HepG2 (cell line): ENCODE data around the gene NOSIP. TPM values are rescaled to one million over a fixed set of nuclear protein-coding genes. Genes with fewer than 3 reads are reported as not detected.

ENCODE experiments used
- GTF2F1 ChIP-seq: fragments of 150-350 bp; IDR thresholded peaks from 2 replicates; pipeline ENCODE4 v1.6.1; 2014; ENCODE audit warnings: low read length
- HINFP ChIP-seq: sonication (generic); formaldehyde crosslinking; IDR thresholded peaks from 2 replicates; pipeline ENCODE4 v1.4.0; 2020; ENCODE audit warnings: low read depth, mild to moderate bottlenecking, missing genetic modification reagents
- HNRNPL ChIP-seq: fragments of 200-400 bp; formaldehyde crosslinking; IDR thresholded peaks from 2 replicates; pipeline ENCODE4 v1.6.1; 2017; ENCODE audit warnings: mild to moderate bottlenecking, low read depth, low read length
- HOXA5 ChIP-seq: sonication (generic); formaldehyde crosslinking; IDR thresholded peaks from 2 replicates; pipeline ENCODE4 v1.4.0; 2020; ENCODE audit warnings: missing genetic modification reagents
- KDM4B ChIP-seq: sonication (generic); formaldehyde crosslinking; IDR thresholded peaks from 2 replicates; pipeline ENCODE4 v1.4.0; 2020; ENCODE audit warnings: missing genetic modification reagents
- KLF13 ChIP-seq: sonication (generic); formaldehyde crosslinking; IDR thresholded peaks from 2 replicates; pipeline ENCODE4 v1.4.0; 2020; ENCODE audit warnings: mild to moderate bottlenecking, missing genetic modification reagents
- MED13 ChIP-seq: sonication (generic); formaldehyde crosslinking; IDR thresholded peaks from 2 replicates; pipeline ENCODE4 v1.5.0; 2020; ENCODE audit warnings: missing genetic modification reagents
- MLLT10 ChIP-seq: sonication (generic); formaldehyde crosslinking; IDR thresholded peaks from 2 replicates; pipeline ENCODE4 v1.4.0; 2020; ENCODE audit warnings: missing genetic modification reagents
- PATZ1 ChIP-seq: sonication (generic); formaldehyde crosslinking; IDR thresholded peaks from 2 replicates; pipeline ENCODE4 v1.4.0; 2020; ENCODE audit warnings: missing genetic modification reagents
- PAWR ChIP-seq: sonication (generic); formaldehyde crosslinking; IDR thresholded peaks from 2 replicates; pipeline ENCODE4 v1.4.0; 2020; ENCODE audit warnings: missing genetic modification reagents, mild to moderate bottlenecking, borderline replicate concordance
- REL ChIP-seq: sonication (generic); formaldehyde crosslinking; conservative IDR thresholded peaks from 2 replicates; pipeline ENCODE4 v1.8.0; 2022; ENCODE audit warnings: mild to moderate bottlenecking, missing genetic modification reagents, moderate library complexity
- STAG1 ChIP-seq: sonication (generic); formaldehyde crosslinking; IDR thresholded peaks from 2 replicates; pipeline ENCODE4 v1.4.0; 2020; ENCODE audit warnings: missing genetic modification reagents
- ZHX2 ChIP-seq, 2 experiments: sonication (generic) in 1 of 2; formaldehyde crosslinking in 1 of 2; IDR thresholded peaks; 2 replicates each; pipeline versions ENCODE4 v1.6.1 to v1.9.0; 2014 to 2022; ENCODE audit warnings: antibody characterized with exemption in 1 of 2, borderline replicate concordance in 1 of 2, inconsistent platforms in 1 of 2, low read depth in 1 of 2, missing genetic modification reagents in 1 of 2
- ZIK1 ChIP-seq: sonication (generic); formaldehyde crosslinking; IDR thresholded peaks from 2 replicates; pipeline ENCODE4 v1.5.0; 2020; ENCODE audit warnings: mild to moderate bottlenecking, low read depth, missing genetic modification reagents, borderline replicate concordance
- ZMYM4 ChIP-seq: sonication (generic); formaldehyde crosslinking; IDR thresholded peaks from 2 replicates; pipeline ENCODE4 v1.8.1; 2023; ENCODE audit warnings: mild to moderate bottlenecking, missing genetic modification reagents
- ZNF101 ChIP-seq: sonication (generic); formaldehyde crosslinking; IDR thresholded peaks from 2 replicates; pipeline ENCODE4 v1.4.0; 2020; ENCODE audit warnings: mild to moderate bottlenecking, low read depth, missing genetic modification reagents, borderline replicate concordance
- ZNF724P ChIP-seq: sonication (generic); formaldehyde crosslinking; IDR thresholded peaks from 2 replicates; pipeline ENCODE4 v1.8.0; 2022; ENCODE audit warnings: missing genetic modification reagents, borderline replicate concordance
- polyA plus RNA-seq, 8 experiments: library from polyadenylated mRNA; depleted of rRNA in 3 of 8; stranded (reverse) in 7 of 8; unstranded in 1 of 8; fragments of >200 nt; fragmentation: Illumina TruSeq in 4 of 8; extraction: Trizol in 4 of 8; gene quantifications; 2 replicates each; pipeline versions ENCODE4 v1.2.1 to v1.2.3, GENCODE V29; 2011 to 2016; ENCODE audit warnings: low read depth in 4 of 8, missing spikeins in 1 of 8, mixed read lengths in 1 of 8; ENCODE audit not compliant: insufficient read depth in 1 of 8
- total RNA-seq, 5 experiments: library from RNA; depleted of rRNA; stranded (reverse); fragments of >200 nt; fragmentation: Illumina TruSeq; extraction: Trizol; gene quantifications; 2 replicates each; pipeline ENCODE4 v1.2.3, GENCODE V29; 2016; ENCODE audit warnings: low read depth in 1 of 5
- TF ChIP-seq, protein P1 (sequence below): sonication (generic); formaldehyde crosslinking; IDR thresholded peaks from 2 replicates; pipeline ENCODE4 v1.4.0; 2020; ENCODE audit warnings: missing genetic modification reagents
- TF ChIP-seq, protein P2 (sequence below): sonication (generic); formaldehyde crosslinking; IDR thresholded peaks from 2 replicates; pipeline ENCODE4 v1.5.1; 2020; ENCODE audit warnings: missing genetic modification reagents, mild to moderate bottlenecking, borderline replicate concordance

NOSIP gene
- total and polyA plus RNA-seq, 2 of the 13 experiments (the other 11 are each of a cell fraction or from before 2014, with no cell fraction given): 54.3 to 78.0 TPM

- TF ChIP-seq ZHX2 (IDR thresholded peaks at IDR 0.05; ENCODE audit: low read depth) (no peak), ZHX2 (CRISPR knock-in tag; IDR thresholded peaks at IDR 0.05; ENCODE audit: borderline replicate concordance) (no peak), PATZ1 (CRISPR knock-in tag) (peak; percentile 34; the same call in 1 of the 2 replicates), ZIK1 (CRISPR knock-in tag) (no peak), KLF13 (no peak), HNRNPL (no peak), MLLT10 (CRISPR knock-in tag) (no peak), PAWR (CRISPR knock-in tag) (no peak), ZMYM4 (no peak), HINFP (CRISPR knock-in tag) (no peak), ZNF724P (CRISPR knock-in tag) (no peak), ZNF101 (CRISPR knock-in tag) (no peak), STAG1 (peak; percentile 84), KDM4B (CRISPR knock-in tag) (0 out of 2 replicates have a peak, but pooled peaks have one; percentile 33), GTF2F1 (no peak), MED13 (CRISPR knock-in tag) (no peak), HOXA5 (CRISPR knock-in tag) (no peak), REL (CRISPR knock-in tag) (no peak)
- TF ChIP-seq, protein P1, sequence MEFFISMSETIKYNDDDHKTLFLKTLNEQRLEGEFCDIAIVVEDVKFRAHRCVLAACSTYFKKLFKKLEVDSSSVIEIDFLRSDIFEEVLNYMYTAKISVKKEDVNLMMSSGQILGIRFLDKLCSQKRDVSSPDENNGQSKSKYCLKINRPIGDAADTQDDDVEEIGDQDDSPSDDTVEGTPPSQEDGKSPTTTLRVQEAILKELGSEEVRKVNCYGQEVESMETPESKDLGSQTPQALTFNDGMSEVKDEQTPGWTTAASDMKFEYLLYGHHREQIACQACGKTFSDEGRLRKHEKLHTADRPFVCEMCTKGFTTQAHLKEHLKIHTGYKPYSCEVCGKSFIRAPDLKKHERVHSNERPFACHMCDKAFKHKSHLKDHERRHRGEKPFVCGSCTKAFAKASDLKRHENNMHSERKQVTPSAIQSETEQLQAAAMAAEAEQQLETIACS (CRISPR knock-in tag): no peak
- TF ChIP-seq, protein P2, sequence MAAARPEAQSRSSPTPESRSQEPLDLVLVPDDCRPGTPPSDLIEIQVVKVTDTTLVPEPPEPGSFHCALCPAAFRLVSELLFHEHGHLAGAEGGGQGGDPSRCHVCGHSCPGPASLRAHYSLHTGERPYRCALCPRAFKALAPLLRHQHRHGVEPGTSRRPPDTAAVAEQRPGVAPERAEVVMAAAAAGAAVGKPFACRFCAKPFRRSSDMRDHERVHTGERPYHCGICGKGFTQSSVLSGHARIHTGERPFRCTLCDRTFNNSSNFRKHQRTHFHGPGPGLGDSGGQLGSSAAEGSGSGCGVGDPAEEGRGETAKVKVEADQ (CRISPR knock-in tag): no peak
These were observed 73.7 kb downstream of the NOSIP start (continued) for GRCh38 chr19:49506575-49507105.
